GM10266 (cell line): ENCODE data around the gene ZNF136.
A peak's percentile ranks its signal among the peaks of the same experiment; 100 is the strongest.

ENCODE experiments used
- DNase-seq: peaks from one replicate; pipeline ENCODE4 v3.0.0; 2012; ENCODE audit errors: extremely low spot score
- TF ChIP-seq, protein P1 (sequence below): IDR thresholded peaks from 2 replicates; pipeline ENCODE4 v1.5.1; 2012; ENCODE audit warnings: mild to moderate bottlenecking, low read depth; ENCODE audit not compliant: control insufficient read depth, insufficient read depth; ENCODE audit errors: missing control alignments

Gene ZNF136

DNA sequence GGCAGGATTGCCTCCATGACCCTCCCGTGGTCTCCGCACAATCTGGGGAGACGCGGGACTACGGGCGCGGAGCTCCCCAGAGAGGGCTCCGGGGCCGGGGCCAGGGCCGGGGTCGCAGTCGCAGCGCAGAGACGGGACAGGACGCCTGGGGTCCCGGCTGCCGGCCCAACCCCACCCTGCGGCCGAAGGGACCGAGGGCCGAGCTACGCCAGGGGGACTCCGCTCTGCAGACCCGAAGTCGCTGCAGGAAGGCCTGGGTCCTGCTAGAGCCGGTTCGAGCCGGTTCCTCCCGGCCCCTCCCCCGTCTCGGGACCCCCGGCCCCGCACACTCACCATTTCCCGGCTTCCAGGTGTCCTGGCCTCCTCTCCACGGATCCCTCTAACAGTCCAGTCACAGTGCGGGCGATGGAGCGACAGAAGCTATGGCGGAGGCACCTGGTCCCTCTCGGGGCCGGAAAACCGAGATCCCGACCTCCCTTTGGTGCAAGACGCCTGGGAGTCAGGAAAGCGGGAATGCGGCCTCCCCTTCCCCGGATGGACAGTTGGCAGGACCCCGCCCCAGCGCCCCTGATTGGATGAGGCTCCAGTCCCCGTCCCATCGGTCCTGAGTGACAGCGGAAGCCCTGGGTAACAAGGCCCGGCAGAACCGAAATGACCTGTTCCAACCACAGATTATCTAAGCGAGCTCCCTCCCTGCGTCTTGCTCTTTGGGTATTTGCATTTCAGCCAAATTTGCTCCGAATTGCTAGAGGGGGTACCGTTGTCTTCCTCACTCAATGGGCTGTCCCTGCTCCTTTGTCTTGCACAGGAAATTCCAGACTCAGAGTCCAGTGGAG lies 6.5 kb upstream of the ZNF136 start, which contains the start of gene ZNF625:
Gene ZNF625, minus strand, starts transcription at position 512 of the 836 bp plus-strand sequence. Its CDS starts 176 bp downstream, at position 336.
- DNase-seq: peak; percentile 88
- TF ChIP-seq, protein P1, sequence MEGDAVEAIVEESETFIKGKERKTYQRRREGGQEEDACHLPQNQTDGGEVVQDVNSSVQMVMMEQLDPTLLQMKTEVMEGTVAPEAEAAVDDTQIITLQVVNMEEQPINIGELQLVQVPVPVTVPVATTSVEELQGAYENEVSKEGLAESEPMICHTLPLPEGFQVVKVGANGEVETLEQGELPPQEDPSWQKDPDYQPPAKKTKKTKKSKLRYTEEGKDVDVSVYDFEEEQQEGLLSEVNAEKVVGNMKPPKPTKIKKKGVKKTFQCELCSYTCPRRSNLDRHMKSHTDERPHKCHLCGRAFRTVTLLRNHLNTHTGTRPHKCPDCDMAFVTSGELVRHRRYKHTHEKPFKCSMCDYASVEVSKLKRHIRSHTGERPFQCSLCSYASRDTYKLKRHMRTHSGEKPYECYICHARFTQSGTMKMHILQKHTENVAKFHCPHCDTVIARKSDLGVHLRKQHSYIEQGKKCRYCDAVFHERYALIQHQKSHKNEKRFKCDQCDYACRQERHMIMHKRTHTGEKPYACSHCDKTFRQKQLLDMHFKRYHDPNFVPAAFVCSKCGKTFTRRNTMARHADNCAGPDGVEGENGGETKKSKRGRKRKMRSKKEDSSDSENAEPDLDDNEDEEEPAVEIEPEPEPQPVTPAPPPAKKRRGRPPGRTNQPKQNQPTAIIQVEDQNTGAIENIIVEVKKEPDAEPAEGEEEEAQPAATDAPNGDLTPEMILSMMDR: no peak

DNA sequence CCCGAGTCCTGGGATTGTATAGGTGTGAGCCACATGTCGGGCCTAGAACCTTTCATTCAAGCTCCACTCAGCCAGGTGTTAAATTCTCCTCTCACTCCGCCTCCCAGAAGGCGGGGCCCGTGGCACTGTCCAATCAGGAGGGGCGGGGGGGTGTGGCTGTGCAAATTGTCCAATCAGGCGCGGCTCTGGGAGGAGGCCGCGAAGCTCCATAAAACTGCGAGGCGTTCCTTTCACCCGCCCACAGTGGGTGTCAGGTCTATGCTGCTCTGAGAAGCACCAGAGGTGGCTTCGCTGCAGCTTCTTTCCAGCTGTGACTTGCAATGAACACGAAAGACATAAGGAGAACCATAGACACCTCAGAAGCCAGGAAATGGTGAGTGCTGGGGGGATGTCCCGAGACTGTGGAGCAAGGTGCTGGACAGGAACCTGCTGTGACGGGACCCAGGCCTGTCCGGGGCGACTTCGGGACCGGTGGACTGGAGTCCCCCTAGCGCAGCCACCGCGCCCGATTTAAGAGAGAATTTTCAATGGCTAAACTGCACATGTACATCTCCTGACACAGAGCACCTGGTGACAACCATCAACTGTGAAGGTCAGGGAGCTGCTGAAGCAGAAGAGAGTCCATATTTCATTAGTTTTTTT lies 3.0 kb upstream of the ZNF136 start:
- TF ChIP-seq, protein P1: no peak
- no peak for DNase-seq

DNA sequence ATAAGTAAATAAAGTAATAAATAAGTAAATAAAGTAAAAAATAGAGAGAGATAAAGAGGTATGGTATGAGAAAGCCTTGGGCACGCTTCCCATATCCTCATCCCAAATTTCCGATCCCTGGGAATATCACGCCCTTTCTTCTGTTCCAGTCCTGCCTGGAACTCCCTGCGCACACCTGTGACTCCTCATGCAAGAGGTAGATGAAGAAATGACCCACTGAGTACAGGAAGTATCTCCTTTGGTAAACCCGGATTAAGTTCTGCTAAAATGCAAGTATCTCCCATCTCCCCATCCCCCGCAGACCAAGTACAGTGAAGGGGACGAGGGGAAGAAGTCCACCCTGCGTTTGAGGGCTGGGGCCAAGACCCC lies 399 bp upstream of the ZNF136 start:
- no peak for DNase-seq
- TF ChIP-seq, protein P1: no peak

DNA sequence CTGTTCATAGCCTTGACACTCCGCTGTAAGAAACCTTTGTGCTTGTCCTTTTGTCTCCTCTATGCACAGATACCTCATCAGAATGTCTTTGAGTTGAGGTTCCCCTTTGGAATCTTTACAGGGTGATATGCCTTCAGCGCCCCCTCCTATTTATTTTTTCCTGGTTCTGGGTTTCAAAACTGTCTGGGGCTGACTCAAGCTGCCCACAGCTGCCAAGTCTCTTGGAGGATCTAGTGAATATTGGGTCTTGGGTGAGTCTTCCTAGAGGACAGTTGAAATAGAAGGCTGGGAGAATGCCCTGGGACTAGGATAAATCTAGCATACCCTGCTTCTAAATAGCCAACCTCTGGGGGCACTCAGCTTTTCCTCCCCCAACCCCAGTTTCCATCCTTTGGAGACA lies 930 bp downstream of the ZNF136 start:
- no peak for DNase-seq
- TF ChIP-seq, protein P1: no peak

DNA sequence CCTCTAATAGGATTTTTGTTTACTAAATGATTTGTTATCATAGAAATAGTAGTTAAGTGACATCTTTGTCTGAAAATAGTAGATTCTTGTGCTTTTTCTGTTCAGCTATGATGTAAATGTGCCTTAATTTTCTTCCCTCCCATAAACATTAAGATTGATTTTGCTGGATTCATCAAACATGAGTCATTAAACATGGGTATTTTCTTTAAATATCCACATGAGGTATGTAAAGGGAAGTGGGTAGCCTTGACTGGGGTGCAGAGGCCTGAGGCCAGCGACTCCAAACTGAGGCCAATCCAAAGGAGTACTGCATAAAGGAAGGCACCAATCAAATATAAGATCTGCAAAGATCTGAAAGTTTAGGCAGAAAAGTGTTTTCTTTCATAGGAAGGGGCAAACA lies 3.7 kb downstream of the ZNF136 start:
- TF ChIP-seq, protein P1: no peak
- DNase-seq: no peak

DNA sequence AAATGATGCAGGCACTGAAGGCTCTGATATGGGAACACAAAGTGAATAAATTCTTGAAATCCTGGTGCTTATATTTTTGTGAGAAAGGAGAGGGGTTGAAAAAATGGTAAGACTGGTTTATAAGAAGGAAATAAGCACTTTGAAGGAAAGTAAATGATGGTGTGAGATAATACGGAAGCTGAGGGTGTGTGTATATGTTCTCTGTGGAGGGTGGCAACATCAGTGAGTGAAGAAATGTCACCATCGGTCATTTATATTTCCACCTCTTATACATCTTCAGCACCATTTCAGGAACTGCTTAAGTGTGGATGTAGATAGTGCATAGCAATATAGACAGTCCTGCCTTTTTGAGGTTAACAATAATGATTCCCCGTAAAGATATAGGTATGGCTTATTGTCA lies 17.5 kb downstream of the ZNF136 start:
- TF ChIP-seq, protein P1: no peak
- DNase-seq: no peak

DNA sequence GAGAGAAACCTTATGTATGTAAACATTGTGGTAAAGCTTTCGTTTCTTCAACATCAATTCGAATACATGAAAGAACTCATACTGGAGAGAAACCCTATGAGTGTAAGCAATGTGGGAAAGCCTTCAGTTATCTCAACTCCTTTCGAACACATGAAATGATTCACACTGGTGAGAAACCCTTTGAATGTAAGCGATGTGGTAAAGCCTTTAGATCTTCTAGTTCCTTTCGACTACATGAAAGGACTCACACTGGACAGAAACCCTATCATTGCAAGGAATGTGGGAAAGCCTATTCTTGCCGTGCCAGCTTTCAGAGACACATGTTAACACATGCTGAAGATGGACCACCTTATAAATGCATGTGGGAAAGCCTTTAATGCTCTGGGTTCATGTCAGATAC lies 24.7 kb downstream of the ZNF136 start:
- DNase-seq: no peak
- TF ChIP-seq, protein P1: no peak
